ENCODE results near the gene FGF14.

FGF14 gene

DNA sequence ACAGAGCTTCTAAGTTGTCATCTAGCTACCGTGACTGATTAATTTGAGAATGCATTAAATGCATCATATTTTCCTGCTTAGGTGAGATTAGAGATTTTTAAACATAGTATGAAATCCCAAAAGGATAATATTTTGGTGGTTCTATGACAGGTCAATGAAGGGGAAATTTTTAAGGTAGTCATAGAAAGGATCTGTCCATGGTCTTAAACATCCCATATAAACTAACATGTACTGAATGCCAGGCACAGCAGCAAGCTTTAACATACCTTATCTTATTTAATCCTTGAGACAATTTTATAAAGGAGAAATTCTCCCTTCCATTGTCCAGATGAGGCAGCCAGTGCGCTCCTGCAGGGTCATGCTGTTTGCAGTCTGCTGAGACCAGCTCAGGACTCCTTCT lies 466.0 kb downstream of the FGF14 start:
- Histone ChIP-seq H3K27ac (no peak overlapping the region), H4K20me1 (no peaks in the 10 kb centered on the region), H3K9ac (no peak overlapping the region), H3K36me3 (no peaks in the 10 kb centered on the region), H3K4me3 (no peak overlapping the region), H3K9me3 (replicated peaks in 1 of 11) (no peaks in the 10 kb centered on the region), H3K4me2 (no peak overlapping the region), H3K27me3 (no peaks in the 10 kb centered on the region), H3K4me1 (no peaks in the 10 kb centered on the region)
- TF ChIP-seq Cebpa-rat (IDR thresholded peaks at IDR 0.05), result no peak

DNA sequence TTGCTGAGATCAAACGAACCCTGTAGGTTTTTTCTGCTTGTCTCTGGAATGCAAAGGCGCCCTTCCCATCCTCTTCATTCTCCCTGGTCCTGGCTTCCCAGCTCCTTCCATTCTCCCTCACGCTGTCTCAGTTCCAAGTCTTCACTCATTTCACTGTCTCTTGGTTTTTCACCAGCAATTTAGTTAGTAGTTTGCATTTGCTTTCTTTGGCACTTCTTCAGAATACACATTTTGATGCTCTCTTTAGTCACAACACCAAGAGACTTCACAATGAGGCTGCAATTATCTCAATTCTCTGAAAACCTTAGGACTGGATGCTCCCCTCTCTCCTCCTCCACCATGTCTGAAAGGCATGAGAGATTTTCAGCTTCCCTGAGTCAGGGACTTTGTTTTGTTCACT lies 470.7 kb downstream of the FGF14 start:
- Histone ChIP-seq H3K4me1 (peaks cover 0 to 7% (median 0%) of the 10 kb centered on the region in 10 experiments; a peak in 2 of 20 replicates), H3K27ac (no peak overlapping the region), H3K36me3 (no peaks in the 10 kb centered on the region), H3K9ac (no peak overlapping the region), H3K9me3 (replicated peaks in 1 of 11) (no peaks in the 10 kb centered on the region), H3K4me2 (no peak overlapping the region), H4K20me1 (no peaks in the 10 kb centered on the region), H3K4me3 (no peak overlapping the region), H3K27me3 (no peaks in the 10 kb centered on the region)
- no peak for TF ChIP-seq Cebpa-rat (IDR thresholded peaks at IDR 0.05)

DNA sequence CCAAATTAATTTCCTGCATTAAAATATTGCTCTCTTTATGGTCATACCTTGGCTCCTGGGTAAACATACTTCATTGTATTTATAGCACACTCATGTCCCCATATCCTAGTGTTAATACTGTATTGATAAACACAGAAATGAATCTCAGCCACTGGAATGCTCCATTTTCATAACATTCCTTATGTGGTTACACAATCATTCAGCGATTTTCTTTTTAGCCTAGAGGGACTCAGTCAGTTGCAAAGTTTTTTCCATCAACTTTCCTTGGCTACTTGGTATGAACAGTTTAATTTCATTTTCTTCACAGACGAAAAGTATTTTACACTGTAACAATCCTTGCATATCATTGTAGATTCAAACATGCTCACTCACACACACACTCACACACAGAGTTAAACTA lies 471.5 kb downstream of the FGF14 start:
- no peak overlapping the region for H3K4me2 ChIP-seq
- H3K4me3 ChIP-seq, result no peak overlapping the region
- H3K27ac ChIP-seq, result no peak overlapping the region
- no peaks in the 10 kb centered on the region for H3K27me3 ChIP-seq
- TF ChIP-seq Cebpa-rat (IDR thresholded peaks at IDR 0.05), result no peak
- no peaks in the 10 kb centered on the region for H4K20me1 ChIP-seq
- no peak overlapping the region for H3K9ac ChIP-seq
- H3K9me3 ChIP-seq (replicated peaks in 1 of 11), result no peaks in the 10 kb centered on the region
- H3K4me1 ChIP-seq, result peaks cover 0 to 10% (median 0%) of the 10 kb centered on the region in 10 experiments; a peak in 4 of 20 replicates
- H3K36me3 ChIP-seq, result no peaks in the 10 kb centered on the region

- no peak for TF ChIP-seq Cebpa-rat (IDR thresholded peaks at IDR 0.05)
- H3K4me2 ChIP-seq, result no peak overlapping the region
- H3K36me3 ChIP-seq, result no peaks in the 10 kb centered on the region
- H3K4me3 ChIP-seq, result no peak overlapping the region
- H3K9ac ChIP-seq, result no peak overlapping the region
- no peaks in the 10 kb centered on the region for H3K27me3 ChIP-seq
- peaks cover 0 to 10% (median 0%) of the 10 kb centered on the region in 10 experiments; a peak in 4 of 20 replicates for H3K4me1 ChIP-seq
- no peaks in the 10 kb centered on the region for H4K20me1 ChIP-seq
- H3K27ac ChIP-seq, result no peak overlapping the region
- no peaks in the 10 kb centered on the region for H3K9me3 ChIP-seq (replicated peaks in 1 of 11)
Observed at GRCh38 chr13:101925731-101926130, 476.1 kb downstream of the FGF14 start.

DNA sequence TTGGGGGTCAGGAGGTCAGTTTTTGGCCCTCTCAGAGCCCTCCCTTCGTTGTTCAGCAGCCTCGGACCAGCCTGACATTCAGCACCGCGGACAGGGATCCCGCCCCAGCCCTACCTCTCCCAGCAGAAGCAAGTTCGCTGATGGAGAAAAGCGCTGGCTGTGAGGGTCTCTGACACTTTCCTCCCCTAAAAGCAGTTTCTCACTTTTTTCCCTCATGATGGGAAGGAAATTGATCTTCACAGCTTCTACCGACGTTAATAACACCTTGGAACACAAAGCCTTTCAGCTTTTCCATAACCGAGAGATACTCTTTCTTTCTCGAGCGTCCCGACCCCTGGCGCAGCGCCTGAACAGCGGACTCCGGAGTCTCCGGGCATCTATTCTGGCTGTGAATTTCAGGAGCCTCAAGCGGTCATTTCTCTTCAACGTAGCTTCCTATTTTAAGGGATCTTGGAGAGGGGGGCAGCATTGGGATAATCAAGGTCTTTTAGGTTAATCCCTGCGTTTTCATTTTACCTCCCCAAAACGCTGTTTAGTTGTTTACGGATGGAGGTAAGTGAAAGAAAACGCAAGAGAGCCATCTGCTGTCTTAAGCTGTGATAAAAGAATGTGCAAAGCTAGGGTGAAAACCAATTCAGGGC lies 482.2 kb downstream of the FGF14 start:
- peaks cover 15 to 21% (median 17%) of the 10 kb centered on the region in 11 experiments; a peak in 21 of 22 replicates for H3K9me3 ChIP-seq (replicated peaks in 1 of 11)
- no peaks in the 10 kb centered on the region for H4K20me1 ChIP-seq
- no peak overlapping the region for H3K27ac ChIP-seq
- H3K4me3 ChIP-seq, result no peak overlapping the region
- no peaks in the 10 kb centered on the region for H3K36me3 ChIP-seq
- H3K4me2 ChIP-seq, result no peak overlapping the region
- TF ChIP-seq Cebpa-rat (IDR thresholded peaks at IDR 0.05), result no peak
- H3K4me1 ChIP-seq, result peaks cover 0 to 15% (median 9%) of the 10 kb centered on the region in 10 experiments; a peak in 10 of 20 replicates
- no peak overlapping the region for H3K9ac ChIP-seq
- peaks cover 3 to 20% (median 11%) of the 10 kb centered on the region in 11 experiments; a peak in 13 of 22 replicates for H3K27me3 ChIP-seq

- TF ChIP-seq Cebpa-rat (IDR thresholded peaks at IDR 0.05), result no peak
- Histone ChIP-seq H3K4me1 (peaks cover 0 to 15% (median 9%) of the 10 kb centered on the region in 10 experiments; a peak in 10 of 20 replicates), H4K20me1 (no peaks in the 10 kb centered on the region), H3K9me3 (replicated peaks in 1 of 11) (peaks cover 15 to 21% (median 17%) of the 10 kb centered on the region in 11 experiments; a peak in 21 of 22 replicates), H3K27me3 (peaks cover 3 to 20% (median 11%) of the 10 kb centered on the region in 11 experiments; a peak in 13 of 22 replicates), H3K27ac (no peak overlapping the region), H3K4me3 (peak overlapping the region in 7 of 10 experiments; percentile 25 to 52 (median 38); a peak in 10 of 20 replicates), H3K4me2 (peak overlapping the region; percentile 46 to 74 (median 66)), H3K9ac (peak overlapping the region in 5 of 11 experiments; percentile 1 to 40 (median 31); a peak in 4 of 22 replicates), H3K36me3 (no peaks in the 10 kb centered on the region)
Observed at GRCh38 chr13:101917833-101918661, 483.8 kb downstream of the FGF14 start.

DNA sequence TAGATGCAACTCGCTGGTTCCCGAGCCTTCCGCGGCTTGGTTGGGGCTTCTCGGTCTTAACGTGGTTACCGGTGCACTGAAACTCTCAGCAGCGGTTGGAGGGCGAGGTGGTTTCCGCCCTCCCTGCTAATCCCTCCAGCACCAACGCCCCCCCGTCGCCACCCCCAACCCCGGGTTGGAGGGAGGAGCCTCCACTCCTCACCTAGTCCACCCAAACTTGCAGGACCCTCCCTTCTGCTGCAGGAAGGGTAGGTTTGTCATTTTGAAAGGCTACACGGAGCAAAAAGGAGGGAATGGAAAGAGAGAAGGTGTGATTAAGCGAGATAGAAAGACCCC lies 484.4 kb downstream of the FGF14 start:
- Histone ChIP-seq H3K4me1 (peaks cover 0 to 15% (median 9%) of the 10 kb centered on the region in 10 experiments; a peak in 10 of 20 replicates), H3K9me3 (replicated peaks in 1 of 11) (peaks cover 15 to 21% (median 17%) of the 10 kb centered on the region in 11 experiments; a peak in 21 of 22 replicates), H3K27me3 (peaks cover 3 to 20% (median 11%) of the 10 kb centered on the region in 11 experiments; a peak in 13 of 22 replicates), H3K4me2 (peak overlapping the region in 10 of 11 experiments; percentile 46 to 74 (median 66); a peak in 17 of 22 replicates), H3K4me3 (no peak overlapping the region), H3K36me3 (no peaks in the 10 kb centered on the region), H4K20me1 (no peaks in the 10 kb centered on the region), H3K27ac (no peak overlapping the region), H3K9ac (0 out of 22 replicates have a peak overlapping the region, but pooled peaks of 1 of the 11 experiments have one; percentile 36)
- TF ChIP-seq Cebpa-rat (IDR thresholded peaks at IDR 0.05), result no peak

- H3K4me2 ChIP-seq, result 0 out of 22 replicates have a peak overlapping the region, but pooled peaks of 2 of the 11 experiments have one; percentile 46 to 58
- no peak overlapping the region for H3K4me3 ChIP-seq
Observed at GRCh38 chr13:101916775-101917474, 484.9 kb downstream of the FGF14 start.

More at GRCh38 chr13:101916775-101917474, 484.9 kb downstream of the FGF14 start:
- Histone ChIP-seq H3K27ac (no peak overlapping the region), H3K27me3 (peaks cover 3 to 20% (median 11%) of the 10 kb centered on the region in 11 experiments; a peak in 13 of 22 replicates), H3K9me3 (replicated peaks in 1 of 11) (peaks cover 15 to 21% (median 17%) of the 10 kb centered on the region in 11 experiments; a peak in 21 of 22 replicates), H3K9ac (no peak overlapping the region), H4K20me1 (no peaks in the 10 kb centered on the region), H3K36me3 (no peaks in the 10 kb centered on the region), H3K4me1 (peaks cover 0 to 15% (median 9%) of the 10 kb centered on the region in 10 experiments; a peak in 10 of 20 replicates)
- TF ChIP-seq Cebpa-rat (IDR thresholded peaks at IDR 0.05), result no peak

Data from BLaER1 treated with 17β-estradiol and CSF1 and Interleukin-3, amounts not matched to agents 10 nM and 100 nM (cell line).